Forelimb muscle (tissue), 1 donor: Measurements from ENCODE around the gene HYDIN. TPM values are rescaled to one million over a fixed set of nuclear protein-coding genes. Genes with fewer than 3 reads are reported as not detected.
"Not testable (repeated sequence)": the region's sequence is repeated elsewhere in the genome, so short reads cannot be mapped to it uniquely, and the experiment has no call there.

Source experiments
- DNase-seq: peaks from one replicate; pipeline ENCODE4 v3.0.0-alpha.2; 2013; ENCODE audit warnings: low read depth
- polyA plus RNA-seq: library from polyadenylated mRNA; unstranded; fragments of 120-200 nt; gene quantifications from one replicate; pipeline ENCODE4 v1.2.1, GENCODE V29; 2013; ENCODE audit not compliant: insufficient read length

The HYDIN gene
- polyA plus RNA-seq, 1 donor, result 2.8 TPM

DNA sequence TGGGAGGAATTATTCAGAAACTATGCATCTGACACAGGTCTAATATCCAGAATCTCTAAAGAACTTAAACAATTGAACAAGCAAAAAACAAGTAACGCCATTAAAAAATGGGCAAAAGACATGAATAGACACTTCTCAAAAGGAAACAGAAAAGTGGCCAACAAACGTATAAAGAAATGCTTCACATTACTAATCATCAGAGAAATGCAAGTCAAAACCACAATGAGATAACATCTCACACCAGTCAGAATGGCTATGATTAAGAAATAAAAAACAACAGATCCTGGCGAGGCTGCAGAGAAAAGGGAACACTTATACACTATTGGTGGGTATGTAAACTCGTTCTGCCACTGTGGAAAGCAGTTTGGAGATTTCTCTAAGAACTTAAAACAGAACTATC, 379.2 kb downstream of the HYDIN start:
- not testable (repeated sequence) for DNase-seq

GRCh38 chr16:70823498-70824118, 406.9 kb downstream of the HYDIN start:
- DNase-seq, result not testable (repeated sequence)

- not testable (repeated sequence) for DNase-seq
Measured at GRCh38 chr16:70822734-70823133, 407.8 kb downstream of the HYDIN start.

- DNase-seq, result not testable (repeated sequence)
Measured at GRCh38 chr16:70818088-70818487, 412.4 kb downstream of the HYDIN start.

- DNase-seq, result no peak
Measured at GRCh38 chr16:70809392-70810060, 421.0 kb downstream of the HYDIN start.

DNA sequence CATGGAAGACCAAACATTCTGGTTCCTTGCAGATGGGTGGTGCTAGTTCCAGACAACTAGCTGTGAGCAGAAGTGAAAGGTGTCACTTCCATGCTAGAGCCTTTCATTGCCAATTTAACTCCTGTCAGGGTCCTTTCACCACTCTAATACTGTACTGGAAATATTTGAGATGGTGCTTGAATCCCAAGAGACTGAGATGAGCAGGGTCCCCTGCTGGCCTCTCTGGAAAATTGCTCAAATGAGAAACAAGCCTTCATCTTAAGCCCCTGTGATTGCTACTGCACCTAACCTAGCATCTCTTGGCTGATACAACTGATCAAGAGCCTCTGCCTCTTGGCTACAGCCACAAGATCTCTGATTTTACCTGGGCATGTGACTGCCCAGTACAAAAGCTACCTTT, 422.2 kb downstream of the HYDIN start:
- DNase-seq, result no peak

- DNase-seq, result no peak
Measured at GRCh38 chr16:70805787-70806186, 424.7 kb downstream of the HYDIN start.

GRCh38 chr16:70805380-70805779, 425.1 kb downstream of the HYDIN start:
- no peak for DNase-seq

- DNase-seq, result no peak
Measured at GRCh38 chr16:70804734-70805169, 425.8 kb downstream of the HYDIN start.

DNA sequence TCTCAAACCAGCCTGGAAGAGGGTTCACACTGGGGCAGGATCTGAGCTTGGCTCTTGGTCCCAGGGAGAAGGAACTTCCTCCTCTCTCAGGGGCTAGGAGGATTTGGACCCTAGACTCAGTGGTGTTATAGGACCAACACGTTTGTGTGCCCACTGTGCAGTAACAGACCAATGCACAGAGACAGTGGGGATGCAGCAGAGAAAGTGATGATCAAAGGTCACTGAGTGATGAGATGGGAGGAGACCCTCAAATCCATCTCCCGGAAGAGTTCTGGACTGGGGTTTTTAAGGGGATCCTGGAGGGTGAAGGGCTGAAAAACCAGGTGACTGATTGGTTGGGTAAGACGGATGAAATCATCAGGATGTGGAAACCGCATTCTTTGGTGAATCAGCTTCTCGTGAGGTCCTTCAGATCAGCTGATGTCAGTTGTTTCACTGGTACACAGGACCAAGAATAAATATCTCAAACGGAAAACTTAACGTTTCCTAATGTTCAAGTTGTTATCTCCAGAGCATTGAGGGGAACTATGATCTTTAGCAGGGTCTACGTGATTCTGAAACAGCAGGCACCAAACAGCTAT, 426.3 kb downstream of the HYDIN start:
- DNase-seq, result no peak

DNA sequence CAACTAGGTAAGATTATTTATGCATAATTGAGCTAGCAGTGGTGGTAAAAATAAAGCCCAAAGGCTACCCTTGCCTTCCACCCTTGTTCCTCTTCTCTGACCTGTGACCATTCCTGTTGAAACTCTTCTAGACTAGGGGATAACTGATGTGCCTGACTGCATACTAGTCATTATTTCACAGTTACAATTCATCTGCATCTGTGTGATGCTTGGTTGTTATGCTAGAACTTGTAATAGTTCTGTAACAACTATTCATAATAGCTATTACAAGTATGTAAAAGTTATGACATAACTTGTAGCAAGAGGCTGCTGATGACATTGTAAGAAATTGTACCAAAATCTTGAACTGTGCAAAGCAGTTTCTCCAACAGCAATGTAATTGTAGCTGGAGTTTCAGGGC, 427.2 kb downstream of the HYDIN start:
- DNase-seq, result no peak

DNA sequence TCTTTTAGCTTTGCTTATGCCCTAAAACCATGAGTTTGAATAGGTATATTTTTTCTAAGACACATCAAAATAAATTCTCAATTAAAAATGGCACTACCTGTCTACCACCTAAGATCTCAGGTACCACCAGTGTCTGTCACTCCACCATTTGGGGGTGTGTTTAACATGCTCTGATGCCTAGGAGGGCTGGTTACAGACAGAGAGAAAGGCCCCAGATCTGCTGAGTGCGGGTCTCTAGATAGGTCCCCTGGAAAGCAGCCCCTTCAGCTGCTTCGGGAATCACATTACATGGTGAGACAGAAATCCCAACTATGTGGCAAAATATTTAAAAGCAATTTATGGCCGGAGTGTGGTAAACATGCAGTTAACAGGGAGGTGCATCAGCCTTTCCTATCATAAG, 428.9 kb downstream of the HYDIN start:
- no peak for DNase-seq

DNA sequence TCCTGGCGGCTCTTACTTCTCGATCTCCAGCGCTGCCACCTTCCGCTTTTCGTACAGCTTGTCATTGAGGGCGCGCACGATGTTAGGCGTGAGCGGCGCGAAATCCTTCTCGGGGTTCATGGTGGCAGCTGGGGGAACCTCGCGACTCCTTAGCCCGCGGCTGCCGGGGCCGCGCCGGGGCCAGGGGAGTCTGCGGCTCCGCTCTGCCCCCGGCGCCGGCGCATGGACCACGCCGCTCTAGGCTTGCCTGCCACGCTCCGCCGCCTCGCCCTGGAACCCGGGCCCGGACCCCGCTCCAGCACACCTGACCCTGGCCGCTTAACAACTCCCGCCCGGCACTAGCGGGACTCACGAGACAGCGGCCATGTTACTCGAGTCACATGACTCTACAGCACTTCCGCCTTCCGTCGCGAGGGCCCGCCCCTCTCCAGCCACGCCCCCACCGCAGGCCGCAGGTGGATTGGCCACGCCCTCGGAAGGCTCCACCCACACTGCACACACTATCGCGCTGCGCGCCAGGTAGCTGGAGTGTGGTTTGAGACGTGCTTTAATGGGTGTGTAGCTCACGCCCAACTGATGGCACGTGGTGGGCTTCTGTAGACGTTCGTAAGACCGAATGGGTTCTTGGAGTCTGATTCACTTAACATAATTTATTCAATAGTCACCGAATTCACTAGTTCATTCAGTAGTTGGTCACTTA, 429.6 kb downstream of the HYDIN start, which contains the start of gene VAC14:
Gene VAC14, minus strand, starts transcription at position 378 of the 700 bp plus-strand sequence. Its CDS starts 258 bp downstream, at position 120.
- DNase-seq, result peak; percentile 62

GRCh38 chr16:70800311-70800710, 430.2 kb downstream of the HYDIN start:
- DNase-seq, result no peak

GRCh38 chr16:70796301-70796700, 434.2 kb downstream of the HYDIN start:
- no peak for DNase-seq

DNA sequence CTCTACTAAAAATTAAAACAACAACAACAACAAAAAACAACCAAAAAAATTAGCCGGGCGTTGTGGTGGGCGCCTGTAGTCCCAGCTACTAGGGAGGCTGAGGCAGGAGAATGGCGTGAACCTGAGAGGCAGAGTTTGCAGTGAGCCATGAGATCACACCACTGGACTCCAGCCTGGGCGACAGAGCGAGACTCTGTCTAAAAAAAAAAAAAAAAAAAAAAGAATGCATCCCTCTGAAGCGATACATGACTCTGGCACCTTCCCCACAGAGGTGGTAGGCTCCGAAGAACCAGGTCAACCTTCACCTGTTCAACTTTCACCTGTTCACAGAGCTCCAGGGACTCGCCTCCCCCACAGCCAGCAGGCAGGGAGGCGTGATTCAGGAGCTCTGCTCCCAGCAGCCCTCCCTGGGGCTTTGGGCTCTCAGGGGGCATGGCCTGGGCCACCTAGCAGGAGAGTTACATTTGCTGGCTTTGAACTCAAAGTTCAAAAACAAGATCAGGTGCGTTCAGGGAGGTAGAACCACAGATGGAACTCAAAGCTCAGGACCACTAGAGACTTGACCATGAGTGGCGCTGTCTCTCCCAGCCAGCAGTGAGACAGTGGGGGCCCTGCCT, 435.1 kb downstream of the HYDIN start:
- DNase-seq, result no peak

DNA sequence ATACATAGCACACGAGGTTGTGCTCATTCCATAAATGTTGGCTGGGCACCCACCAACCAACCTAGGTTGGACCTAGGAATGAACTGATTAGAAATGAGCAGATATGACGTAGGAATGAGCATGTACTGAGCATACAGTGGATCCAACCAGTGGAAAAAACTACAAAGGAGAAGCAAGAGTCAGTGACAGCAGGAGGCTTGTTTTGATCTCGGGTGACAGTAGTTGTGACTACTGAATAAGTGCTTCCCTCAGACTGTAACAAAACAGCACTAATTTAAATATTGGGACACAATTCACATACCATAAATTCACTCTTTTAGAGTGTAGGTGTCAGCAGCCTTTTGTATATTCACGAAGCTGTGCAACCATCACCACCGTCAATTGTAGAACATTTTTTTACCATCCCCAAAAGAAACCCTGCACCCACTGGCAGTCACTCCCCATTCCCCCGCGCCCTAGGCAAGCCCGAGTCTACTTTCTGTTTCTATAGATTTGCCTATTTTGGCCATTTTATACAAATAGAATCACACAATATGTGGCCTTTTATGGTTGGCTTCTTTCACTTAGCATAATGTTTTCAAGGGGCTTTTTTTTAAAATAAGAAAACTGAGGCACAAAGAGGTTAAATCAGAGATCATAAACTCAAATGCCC, 436.5 kb downstream of the HYDIN start:
- no peak for DNase-seq

- no peak for DNase-seq
Measured at GRCh38 chr16:70790815-70791214, 439.7 kb downstream of the HYDIN start.

DNA sequence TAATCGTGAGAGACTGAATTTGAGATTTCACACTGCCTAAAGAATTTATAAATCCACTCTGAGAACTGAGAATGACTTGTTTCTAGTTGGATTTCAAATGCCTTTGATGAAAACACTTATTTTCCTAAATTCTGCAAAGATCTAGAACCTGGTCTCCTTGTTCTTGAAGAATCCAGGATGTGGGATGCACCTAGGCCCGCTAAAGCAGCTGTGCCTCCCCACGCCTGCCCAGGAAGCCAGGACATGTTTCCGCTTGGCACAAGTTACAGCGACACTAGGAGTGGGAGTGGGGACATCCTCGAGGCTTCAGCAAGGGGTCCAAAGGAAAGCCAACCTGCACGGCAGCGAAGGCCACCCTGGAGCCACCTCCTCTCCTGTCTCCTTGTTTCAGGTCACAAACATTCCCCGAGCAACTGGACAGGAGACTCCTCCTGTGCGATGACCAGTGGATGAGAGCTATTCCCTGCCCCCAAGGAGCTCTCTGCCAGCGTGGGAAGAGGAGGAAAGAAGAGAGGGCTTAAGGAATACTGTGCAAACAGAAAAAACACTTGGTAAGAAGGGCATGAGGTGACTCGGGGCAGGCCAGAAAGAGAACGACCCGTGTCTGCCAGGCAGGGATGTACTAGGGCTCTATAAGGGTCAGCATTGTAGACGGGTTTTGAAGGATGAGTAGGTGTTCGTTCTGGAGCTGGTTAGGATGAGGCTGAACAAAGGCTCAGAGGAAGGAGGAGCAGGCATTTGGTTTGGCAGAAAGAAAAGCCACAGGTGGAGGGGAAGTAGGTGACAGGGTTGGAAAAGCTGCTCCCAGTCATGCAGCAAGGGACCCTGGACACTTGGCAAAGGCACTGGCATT, 440.7 kb downstream of the HYDIN start:
- no peak for DNase-seq
